Choroid plexus epithelial cell (primary cell): Measurements from ENCODE around the gene PTCD1.
A peak's percentile ranks its signal among the peaks of the same experiment; 100 is the strongest.
"Not testable (repeated sequence)": the region's sequence is repeated elsewhere in the genome, so short reads cannot be mapped to it uniquely, and the experiment has no call there.

Experiments used
- DNase-seq: peaks from one replicate; pipeline ENCODE4 v3.0.0-alpha.2; 2010; ENCODE audit warnings: low read depth
- H3K4me3 ChIP-seq: 2 replicates; pipeline ENCODE4 v1.5.1; 2011; ENCODE audit warnings: low read depth, mild to moderate bottlenecking, control low read depth, low read length, moderate library complexity
- TF ChIP-seq, protein P1 (sequence below): conservative IDR thresholded peaks from 2 replicates; pipeline ENCODE4 v1.5.1; 2011; ENCODE audit warnings: low read depth, mild to moderate bottlenecking, control low read depth, inconsistent platforms, low read length, moderate library complexity

Gene PTCD1

DNA sequence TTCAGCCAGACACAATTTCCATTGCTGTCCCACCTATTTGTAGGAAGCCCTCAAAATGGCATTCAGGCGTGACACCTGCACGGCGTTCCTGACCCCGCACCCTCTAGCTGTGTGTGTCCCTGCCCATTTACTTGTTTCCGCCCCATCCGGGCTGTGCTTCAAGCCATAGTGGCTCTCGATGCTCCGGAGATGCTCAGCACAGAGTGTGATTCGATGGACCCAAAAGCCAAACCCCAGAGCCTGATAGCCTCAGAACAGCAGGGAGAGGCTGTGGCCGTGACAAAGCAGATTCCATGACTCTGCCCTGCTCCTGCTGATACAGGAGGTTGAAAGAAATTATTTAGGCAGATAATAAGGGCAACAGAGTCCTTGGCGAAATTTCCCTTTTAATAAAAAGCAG is 16.4 kb downstream of the PTCD1 start:
- TF ChIP-seq, protein P1, sequence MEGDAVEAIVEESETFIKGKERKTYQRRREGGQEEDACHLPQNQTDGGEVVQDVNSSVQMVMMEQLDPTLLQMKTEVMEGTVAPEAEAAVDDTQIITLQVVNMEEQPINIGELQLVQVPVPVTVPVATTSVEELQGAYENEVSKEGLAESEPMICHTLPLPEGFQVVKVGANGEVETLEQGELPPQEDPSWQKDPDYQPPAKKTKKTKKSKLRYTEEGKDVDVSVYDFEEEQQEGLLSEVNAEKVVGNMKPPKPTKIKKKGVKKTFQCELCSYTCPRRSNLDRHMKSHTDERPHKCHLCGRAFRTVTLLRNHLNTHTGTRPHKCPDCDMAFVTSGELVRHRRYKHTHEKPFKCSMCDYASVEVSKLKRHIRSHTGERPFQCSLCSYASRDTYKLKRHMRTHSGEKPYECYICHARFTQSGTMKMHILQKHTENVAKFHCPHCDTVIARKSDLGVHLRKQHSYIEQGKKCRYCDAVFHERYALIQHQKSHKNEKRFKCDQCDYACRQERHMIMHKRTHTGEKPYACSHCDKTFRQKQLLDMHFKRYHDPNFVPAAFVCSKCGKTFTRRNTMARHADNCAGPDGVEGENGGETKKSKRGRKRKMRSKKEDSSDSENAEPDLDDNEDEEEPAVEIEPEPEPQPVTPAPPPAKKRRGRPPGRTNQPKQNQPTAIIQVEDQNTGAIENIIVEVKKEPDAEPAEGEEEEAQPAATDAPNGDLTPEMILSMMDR = no peak
- DNase-seq = no peak
- H3K4me3 ChIP-seq = no peak overlapping the region

DNA sequence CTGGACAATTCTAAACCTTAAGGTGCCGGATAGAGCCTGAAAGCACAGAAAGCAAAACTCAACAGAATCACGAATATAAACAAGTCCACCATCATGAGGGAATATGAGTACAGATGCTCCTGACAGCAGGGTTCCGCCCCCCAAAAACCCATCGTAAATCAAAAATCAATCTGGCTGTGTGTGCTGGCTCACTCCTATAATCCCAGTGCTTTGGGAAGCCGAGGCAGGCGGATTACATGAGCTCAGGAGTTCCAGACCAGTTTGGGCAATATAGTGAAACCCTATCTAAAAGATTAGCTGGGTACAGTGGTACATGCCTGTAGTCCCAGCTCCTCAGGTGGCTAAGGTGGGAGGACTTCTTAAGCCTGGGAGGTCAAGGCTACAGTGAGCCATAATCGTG is 17.6 kb downstream of the PTCD1 start:
- H3K4me3 ChIP-seq = no peak overlapping the region
- no peak for DNase-seq
- TF ChIP-seq, protein P1 = no peak

DNA sequence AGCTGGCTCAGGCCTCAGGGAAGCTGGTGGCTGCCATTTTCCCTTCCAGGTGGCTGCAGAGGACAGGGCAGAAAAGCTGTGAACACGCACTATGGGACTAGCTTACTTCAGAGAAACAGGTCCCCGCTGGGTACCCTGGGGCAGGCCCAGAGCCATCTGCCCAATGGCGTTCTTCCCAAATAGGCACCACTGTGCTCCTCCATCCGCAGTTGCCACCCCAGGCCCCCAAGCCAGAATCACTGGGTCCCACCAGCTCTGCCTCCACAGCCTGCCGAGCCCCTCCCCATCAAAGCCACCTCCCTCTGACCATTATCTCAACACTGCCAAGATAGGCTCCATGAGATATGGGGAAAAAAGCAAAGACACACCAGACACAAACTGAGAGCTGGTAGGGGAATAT is 18.4 kb downstream of the PTCD1 start:
- TF ChIP-seq, protein P1 = no peak
- DNase-seq = no peak
- no peak overlapping the region for H3K4me3 ChIP-seq

DNA sequence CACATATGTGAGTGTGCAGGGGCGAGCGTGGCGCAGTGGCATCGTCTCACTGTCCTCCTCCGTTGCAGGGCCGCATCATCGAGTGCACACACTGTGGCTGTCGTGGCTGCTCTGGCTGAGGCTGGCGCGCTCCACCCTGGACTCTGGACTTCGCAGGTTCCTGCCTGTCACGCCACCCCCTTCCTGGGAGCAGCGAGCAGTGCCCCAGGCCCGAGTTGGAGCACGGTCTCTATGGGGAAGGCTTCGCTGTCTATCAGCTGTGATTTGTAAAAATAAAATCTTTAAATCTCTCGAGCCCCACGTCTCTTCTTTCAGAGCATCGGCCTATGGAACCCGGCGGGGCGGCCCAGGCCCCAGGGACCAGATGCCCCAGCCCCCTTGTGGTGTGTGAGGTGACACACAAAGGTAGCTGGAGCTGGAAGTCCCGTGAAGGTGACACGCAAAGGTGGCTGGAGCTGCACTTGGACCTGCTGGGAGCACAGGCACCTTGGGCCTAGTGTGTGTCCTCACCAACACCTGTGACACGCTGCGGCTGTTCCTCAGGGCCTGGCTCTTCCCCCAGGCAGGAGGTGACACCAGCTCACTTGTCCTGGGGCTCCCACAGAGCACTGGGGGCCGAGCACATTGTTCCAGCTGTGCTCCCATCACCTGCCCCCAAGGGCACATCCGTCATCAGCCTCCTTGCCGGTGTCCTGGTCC is 19.1 kb downstream of the PTCD1 start:
- DNase-seq = no peak
- TF ChIP-seq, protein P1 = no peak

DNA sequence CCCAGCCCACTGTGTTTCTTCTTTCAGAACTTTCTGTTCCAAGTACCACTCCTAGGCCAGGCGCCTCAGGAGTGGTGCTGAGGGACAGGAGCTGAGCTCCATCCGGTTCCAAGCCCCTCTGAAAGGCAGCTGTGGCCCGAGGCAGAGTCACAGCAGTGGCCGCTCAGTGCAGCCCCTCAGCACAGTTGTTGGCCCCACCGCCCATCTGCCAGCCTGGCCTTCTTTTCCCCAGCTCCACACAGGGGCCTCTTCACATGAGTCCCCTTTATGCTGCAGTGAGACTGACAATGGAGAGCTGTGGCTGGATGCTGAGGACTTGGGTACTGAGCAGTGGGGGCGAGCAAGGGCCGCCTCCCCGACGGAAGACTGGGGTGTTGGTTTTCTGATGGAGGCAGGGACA is 20.3 kb downstream of the PTCD1 start:
- H3K4me3 ChIP-seq = no peak overlapping the region
- TF ChIP-seq, protein P1 = no peak
- DNase-seq = no peak

More for the DNA sequence above, 19.1 kb downstream of the PTCD1 start:
- H3K4me3 ChIP-seq = no peak overlapping the region

DNA sequence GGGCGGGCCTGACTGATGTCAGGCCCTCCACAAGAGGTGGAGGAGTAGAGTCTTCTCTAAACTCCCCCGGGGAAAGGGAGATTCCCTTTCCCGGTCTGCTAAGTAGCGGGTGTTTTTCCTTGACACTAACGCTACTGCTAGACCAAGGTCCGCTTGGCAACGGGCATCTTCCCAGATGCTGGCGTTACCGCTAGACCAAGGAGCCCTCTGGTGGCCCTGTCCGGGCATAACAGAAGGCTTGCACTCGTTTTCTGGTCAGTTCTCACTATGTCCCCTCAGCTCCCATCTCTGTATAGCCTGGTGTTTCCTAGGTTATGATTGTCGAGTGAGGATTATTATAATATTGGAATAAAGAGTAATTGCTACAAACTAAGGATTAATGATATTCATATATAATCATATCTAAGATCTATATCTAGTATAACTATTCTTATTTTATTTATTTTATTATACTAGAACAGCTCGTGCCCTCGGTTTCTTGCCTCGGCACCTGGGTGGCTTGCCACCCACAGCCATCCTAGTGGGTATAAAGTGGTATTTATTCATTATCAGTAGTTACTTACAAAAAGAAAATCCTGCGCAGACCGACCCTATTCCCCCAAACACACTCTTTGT is 23.0 kb downstream of the PTCD1 start:
- TF ChIP-seq, protein P1 = peak; percentile 70
- DNase-seq = peak; percentile 80
- not testable (repeated sequence) for H3K4me3 ChIP-seq

DNA sequence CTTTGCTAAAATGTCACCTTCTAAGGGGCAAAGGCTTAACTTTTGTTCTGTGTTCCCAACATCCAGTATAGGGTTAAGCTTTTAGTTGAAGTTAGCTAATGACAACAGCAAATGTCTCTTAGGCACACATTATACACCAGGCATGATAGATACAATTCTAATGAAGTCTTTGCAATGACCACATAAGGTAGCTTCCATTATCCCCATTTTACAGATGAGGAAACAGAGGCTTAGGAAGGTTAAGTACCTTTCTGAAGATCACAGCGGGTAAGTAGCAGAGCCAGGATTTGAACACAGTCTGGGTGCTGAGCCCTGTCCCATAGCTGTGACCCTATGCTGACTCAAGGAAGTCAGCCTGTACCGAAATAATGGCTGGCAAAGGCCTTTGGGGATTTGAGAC is 28.0 kb downstream of the PTCD1 start:
- TF ChIP-seq, protein P1 = no peak
- no peak for DNase-seq
- no peak overlapping the region for H3K4me3 ChIP-seq
